HEK293 (cell line): Measurements from ENCODE around the gene EPB41L2.

Experiments
- CTCF ChIA-PET: fragments of 350-600 bp; formaldehyde crosslinking; extraction: SDS; loops from one replicate; lab custom pipeline; 2021; ENCODE audit warnings: antibody characterized with exemption; lab: Yijun Ruan, JAX
- POLR2A ChIA-PET: fragments of 300-600 bp; formaldehyde crosslinking; extraction: SDS; loops from one replicate; lab custom pipeline; 2020; ENCODE audit warnings: antibody characterized with exemption, inconsistent platforms; lab: Yijun Ruan, JAX
- H3K27ac ChIP-seq: fragments of 200-500 bp; sonication (Bioruptor generic); 2 replicates; pipeline ENCODE4 v1.5.1; 2014; ENCODE audit warnings: low read depth, low read length, control low read depth, inconsistent platforms; ENCODE audit errors: extremely low read depth
- H3K36me3 ChIP-seq, 2 experiments: fragments of 200-500 bp in 1 of 2; sonication (Bioruptor generic) in 1 of 2; 1 replicate in 1 of 2; 2 replicates in 1 of 2; pipeline ENCODE4 v1.5.1; 2014 to 2017; ENCODE audit warnings: inconsistent platforms in 2 of 2, low read length in 2 of 2; ENCODE audit not compliant: control insufficient read depth in 2 of 2, insufficient read depth in 1 of 2
- H3K4me1 ChIP-seq: fragments of 200-500 bp; sonication (Bioruptor generic); 2 replicates; pipeline ENCODE4 v1.5.1; 2014; ENCODE audit warnings: mild to moderate bottlenecking, low read length, inconsistent platforms; ENCODE audit not compliant: control insufficient read depth, insufficient read depth
- H3K4me3 ChIP-seq: 2 replicates; pipeline ENCODE4 v1.5.1; 2011; ENCODE audit warnings: low read depth, mild to moderate bottlenecking, control low read depth, low read length, moderate library complexity
- H3K9me3 ChIP-seq: fragments of 200-500 bp; sonication (Bioruptor generic); 2 replicates; pipeline ENCODE4 v1.5.1; 2014; ENCODE audit warnings: low read depth, low read length, inconsistent platforms; ENCODE audit not compliant: control insufficient read depth, insufficient read depth
- BCL11A ChIP-seq: fragments of 450-650 bp; formaldehyde crosslinking; IDR thresholded peaks from 2 replicates; pipeline ENCODE4 v1.5.1; 2016; ENCODE audit warnings: low read depth, missing biosample characterization, missing genetic modification characterization
- BCL11B ChIP-seq: fragments of 450-650 bp; formaldehyde crosslinking; IDR thresholded peaks from 2 replicates; pipeline ENCODE4 v1.5.1; 2016; ENCODE audit warnings: low read depth, missing biosample characterization, missing genetic modification characterization
- MEIS1 ChIP-seq: sonication (generic); formaldehyde crosslinking; IDR thresholded peaks from 2 replicates; pipeline ENCODE4 v1.8.1; 2022; ENCODE audit warnings: missing genetic modification reagents, mild to moderate bottlenecking, borderline replicate concordance
- PRDM4 ChIP-seq: fragments of 450-650 bp; formaldehyde crosslinking; IDR thresholded peaks from 2 replicates; pipeline ENCODE4 v1.5.1; 2017; ENCODE audit warnings: missing biosample characterization, missing genetic modification characterization
- YY1 ChIP-seq: fragments of 450-650 bp; formaldehyde crosslinking; IDR thresholded peaks from 2 replicates; pipeline ENCODE4 v1.5.1; 2018; ENCODE audit warnings: missing biosample characterization, missing genetic modification characterization
- ZNF146 ChIP-seq: fragments of 450-650 bp; formaldehyde crosslinking; IDR thresholded peaks from 2 replicates; pipeline ENCODE4 v1.5.1; 2016; ENCODE audit warnings: missing biosample characterization, missing genetic modification characterization
- ZNF155 ChIP-seq: fragments of 450-650 bp; formaldehyde crosslinking; IDR thresholded peaks from 2 replicates; pipeline ENCODE4 v1.5.1; 2016; ENCODE audit warnings: missing biosample characterization, missing genetic modification characterization
- ZNF214 ChIP-seq: fragments of 450-650 bp; formaldehyde crosslinking; IDR thresholded peaks from 2 replicates; pipeline ENCODE4 v1.5.1; 2017; ENCODE audit warnings: missing biosample characterization, mild to moderate bottlenecking, missing genetic modification characterization, borderline replicate concordance
- ZNF223 ChIP-seq: fragments of 450-650 bp; formaldehyde crosslinking; IDR thresholded peaks from 2 replicates; pipeline ENCODE4 v1.5.1; 2016; ENCODE audit warnings: missing biosample characterization, missing genetic modification characterization
- ZNF23 ChIP-seq: fragments of 450-650 bp; formaldehyde crosslinking; IDR thresholded peaks from 2 replicates; pipeline ENCODE4 v1.5.1; 2016; ENCODE audit warnings: missing biosample characterization, missing genetic modification characterization, borderline replicate concordance
- ZNF394 ChIP-seq: fragments of 450-650 bp; formaldehyde crosslinking; IDR thresholded peaks from 2 replicates; pipeline ENCODE4 v1.5.1; 2016; ENCODE audit warnings: missing biosample characterization, missing genetic modification characterization, mild to moderate bottlenecking, moderate library complexity, borderline replicate concordance
- ZNF549 ChIP-seq: fragments of 450-650 bp; IDR thresholded peaks from 2 replicates; pipeline ENCODE4 v1.5.1; 2018; ENCODE audit warnings: missing biosample characterization, missing genetic modification characterization, mild to moderate bottlenecking, inconsistent platforms, moderate library complexity
- ZNF624 ChIP-seq: fragments of 450-650 bp; formaldehyde crosslinking; IDR thresholded peaks from 2 replicates; pipeline ENCODE4 v1.5.1; 2017; ENCODE audit warnings: missing biosample characterization, missing genetic modification characterization
- ZNF645 ChIP-seq: fragments of 450-650 bp; formaldehyde crosslinking; IDR thresholded peaks from 2 replicates; pipeline ENCODE4; 2016; ENCODE audit warnings: missing biosample characterization, missing genetic modification characterization
- ZNF658 ChIP-seq: fragments of 450-650 bp; formaldehyde crosslinking; IDR thresholded peaks from 2 replicates; pipeline ENCODE4; 2016; ENCODE audit warnings: missing biosample characterization, missing genetic modification characterization
- ZNF664 ChIP-seq: fragments of 450-650 bp; formaldehyde crosslinking; IDR thresholded peaks from 2 replicates; pipeline ENCODE4 v1.5.1; 2016; ENCODE audit warnings: missing biosample characterization, missing genetic modification characterization
- ZNF76 ChIP-seq: fragments of 450-650 bp; formaldehyde crosslinking; IDR thresholded peaks from 2 replicates; pipeline ENCODE4; 2016; ENCODE audit warnings: low read depth, missing biosample characterization, missing genetic modification characterization, borderline replicate concordance
- ZNF777 ChIP-seq: fragments of 450-650 bp; formaldehyde crosslinking; IDR thresholded peaks from 2 replicates; pipeline ENCODE4 v1.5.1; 2017; ENCODE audit warnings: missing biosample characterization, missing genetic modification characterization, borderline replicate concordance
- ZSCAN18 ChIP-seq: fragments of 450-650 bp; formaldehyde crosslinking; IDR thresholded peaks from 2 replicates; pipeline ENCODE4 v1.5.1; 2016; ENCODE audit warnings: missing biosample characterization, missing genetic modification characterization
- TF ChIP-seq, protein P1 (sequence below): fragments of 450-650 bp; IDR thresholded peaks from 2 replicates; pipeline ENCODE4 v1.5.1; 2018; ENCODE audit warnings: missing biosample characterization, mild to moderate bottlenecking, missing genetic modification characterization
- TF ChIP-seq, protein P2 (sequence below): fragments of 450-650 bp; formaldehyde crosslinking; IDR thresholded peaks from 2 replicates; pipeline ENCODE4 v1.5.1; 2017; ENCODE audit warnings: missing biosample characterization, missing genetic modification characterization

Gene EPB41L2

GRCh38 chr6:130964289-130964688 is 98.8 kb downstream of the EPB41L2 start:
- H3K36me3 ChIP-seq, result no peaks in the 10 kb centered on the region
- H3K4me3 ChIP-seq, result no peak overlapping the region
- POLR2A ChIA-PET, result interaction anchor here (0.7 kb wide), 1 partner anchor 437 kb away, joined by 3 read pairs; no protein-coding TSS in a partner anchor
- TF ChIP-seq ZNF223 (tag by site-specific recombination) (no peak), ZNF214 (tag by site-specific recombination) (no peak), ZNF645 (no peak), ZNF664 (tag by site-specific recombination) (peak; percentile 50; the same call in 1 of the 2 replicates)
- TF ChIP-seq, all 188 proteins: peak for 1
- Histone ChIP-seq H3K4me1 (peaks cover 32% of the 10 kb centered on the region), H3K27ac (no peak overlapping the region), H3K9me3 (no peaks in the 10 kb centered on the region)
- CTCF ChIA-PET, result interaction anchor here (0.6 kb wide), 2 partner anchors 31 to 33 kb away, joined by 3 read pairs; no protein-coding TSS in a partner anchor

GRCh38 chr6:130962966-130963365 is 100.1 kb downstream of the EPB41L2 start:
- TF ChIP-seq PRDM4, result no peak
- no peak for TF ChIP-seq YY1 (tag by site-specific recombination)
- TF ChIP-seq ZNF155 (tag by site-specific recombination), result no peak
- TF ChIP-seq ZNF658 (tag by site-specific recombination), result no peak
- no peaks in the 10 kb centered on the region for H3K36me3 ChIP-seq
- no peak overlapping the region for H3K4me3 ChIP-seq
- no peak overlapping the region for H3K27ac ChIP-seq
- ChIA-PET CTCF (no interaction called here), POLR2A (no interaction called here)
- peaks cover 34% of the 10 kb centered on the region for H3K4me1 ChIP-seq
- no peaks in the 10 kb centered on the region for H3K9me3 ChIP-seq

GRCh38 chr6:130961148-130961547 is 101.9 kb downstream of the EPB41L2 start:
- Histone ChIP-seq H3K9me3 (no peaks in the 10 kb centered on the region), H3K4me1 (peaks cover 32% of the 10 kb centered on the region), H3K27ac (no peak overlapping the region), H3K36me3 (no peaks in the 10 kb centered on the region), H3K4me3 (no peak overlapping the region)
- CTCF ChIA-PET, result interaction anchor here (1.4 kb wide), 1 partner anchor 8 kb away, joined by 3 read pairs; no protein-coding TSS in a partner anchor
- POLR2A ChIA-PET, result no interaction called here
- TF ChIP-seq MEIS1, result no peak
- no peak for TF ChIP-seq ZNF624
- peak; percentile 38; the same call in 1 of the 2 replicates for TF ChIP-seq ZNF76 (tag by site-specific recombination)
- TF ChIP-seq, protein P1, sequence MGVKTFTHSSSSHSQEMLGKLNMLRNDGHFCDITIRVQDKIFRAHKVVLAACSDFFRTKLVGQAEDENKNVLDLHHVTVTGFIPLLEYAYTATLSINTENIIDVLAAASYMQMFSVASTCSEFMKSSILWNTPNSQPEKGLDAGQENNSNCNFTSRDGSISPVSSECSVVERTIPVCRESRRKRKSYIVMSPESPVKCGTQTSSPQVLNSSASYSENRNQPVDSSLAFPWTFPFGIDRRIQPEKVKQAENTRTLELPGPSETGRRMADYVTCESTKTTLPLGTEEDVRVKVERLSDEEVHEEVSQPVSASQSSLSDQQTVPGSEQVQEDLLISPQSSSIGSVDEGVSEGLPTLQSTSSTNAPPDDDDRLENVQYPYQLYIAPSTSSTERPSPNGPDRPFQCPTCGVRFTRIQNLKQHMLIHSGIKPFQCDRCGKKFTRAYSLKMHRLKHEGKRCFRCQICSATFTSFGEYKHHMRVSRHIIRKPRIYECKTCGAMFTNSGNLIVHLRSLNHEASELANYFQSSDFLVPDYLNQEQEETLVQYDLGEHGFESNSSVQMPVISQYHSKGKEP (tag by site-specific recombination), result peak; percentile 90
- no peak for TF ChIP-seq ZNF777 (tag by site-specific recombination)
- TF ChIP-seq BCL11A (tag by site-specific recombination), result peak; percentile 58; the same call in 1 of the 2 replicates
- TF ChIP-seq ZNF394 (tag by site-specific recombination), result peak; percentile 50; the same call in 1 of the 2 replicates
- TF ChIP-seq, protein P2, sequence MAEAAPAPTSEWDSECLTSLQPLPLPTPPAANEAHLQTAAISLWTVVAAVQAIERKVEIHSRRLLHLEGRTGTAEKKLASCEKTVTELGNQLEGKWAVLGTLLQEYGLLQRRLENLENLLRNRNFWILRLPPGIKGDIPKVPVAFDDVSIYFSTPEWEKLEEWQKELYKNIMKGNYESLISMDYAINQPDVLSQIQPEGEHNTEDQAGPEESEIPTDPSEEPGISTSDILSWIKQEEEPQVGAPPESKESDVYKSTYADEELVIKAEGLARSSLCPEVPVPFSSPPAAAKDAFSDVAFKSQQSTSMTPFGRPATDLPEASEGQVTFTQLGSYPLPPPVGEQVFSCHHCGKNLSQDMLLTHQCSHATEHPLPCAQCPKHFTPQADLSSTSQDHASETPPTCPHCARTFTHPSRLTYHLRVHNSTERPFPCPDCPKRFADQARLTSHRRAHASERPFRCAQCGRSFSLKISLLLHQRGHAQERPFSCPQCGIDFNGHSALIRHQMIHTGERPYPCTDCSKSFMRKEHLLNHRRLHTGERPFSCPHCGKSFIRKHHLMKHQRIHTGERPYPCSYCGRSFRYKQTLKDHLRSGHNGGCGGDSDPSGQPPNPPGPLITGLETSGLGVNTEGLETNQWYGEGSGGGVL (tag by site-specific recombination), result peak; percentile 25; the same call in 1 of the 2 replicates
- no peak for TF ChIP-seq ZNF23
- TF ChIP-seq BCL11B, result peak; percentile 88
- no peak for TF ChIP-seq ZNF549 (tag by site-specific recombination)
- no peak for TF ChIP-seq ZSCAN18 (tag by site-specific recombination)
- TF ChIP-seq ZNF146 (tag by site-specific recombination), result no peak
